ENCODE measurements around the gene TCHHL1. TPM values are rescaled to one million over a fixed set of nuclear protein-coding genes. Genes with fewer than 3 reads are reported as not detected.

Gene TCHHL1
- total and polyA plus RNA-seq, 9 of the 15 experiments (the other 6 are each of a cell fraction or from before 2014, with no cell fraction given): not detected

- TF ChIP-seq ZBTB40 (IDR thresholded peaks at IDR 0.05): no peak
- TF ChIP-seq ZBTB40 (CRISPR knock-in tag; IDR thresholded peaks at IDR 0.05): no peak
- peak; percentile 35; the same call in 1 of the 2 replicates for TF ChIP-seq NFE2 (IDR thresholded peaks at IDR 0.05; ENCODE audit: low read depth)
- TF ChIP-seq NELFE (IDR thresholded peaks at IDR 0.05; ENCODE audit: insufficient read depth, insufficient read length): no peak
- TF ChIP-seq JUND (IDR thresholded peaks at IDR 0.05; ENCODE audit: borderline replicate concordance, low read depth, low read length): no peak
- peak; percentile 10; the same call in 1 of the 3 replicates for TF ChIP-seq JUND (tag; IDR thresholded peaks at IDR 0.05; ENCODE audit: borderline replicate concordance, low read depth, low read length)
- TF ChIP-seq ZNF280A (IDR thresholded peaks at IDR 0.05; ENCODE audit: low read depth, partially characterized antibody): no peak
- peak; percentile 13 for TF ChIP-seq CTCFL (IDR thresholded peaks at IDR 0.05; ENCODE audit: borderline replicate concordance, insufficient read depth, low read depth, low read length, poor library complexity, severe bottlenecking)
- TF ChIP-seq STAG1 (CRISPR knock-in tag; IDR thresholded peaks at IDR 0.05; ENCODE audit: borderline replicate concordance): no peak
- no peak for TF ChIP-seq HNRNPH1 (optimal IDR thresholded peaks at IDR 0.05; ENCODE audit: low read depth, low read length)
- TF ChIP-seq ZNF778 (CRISPR knock-in tag; IDR thresholded peaks at IDR 0.05): no peak
Measured at GRCh38 chr1:152050886-152051675, 37.8 kb downstream of the TCHHL1 start (continued).
